SU-DHL-6 (cell line): ENCODE data around the gene ACP4.

ENCODE experiments used
- H2AFZ ChIP-seq: fragments of 200-600 bp; sonication (generic); 2 replicates; pipeline ENCODE4 v1.6.1; 2014; ENCODE audit warnings: low read depth, mild to moderate bottlenecking, moderate library complexity, mixed read lengths, antibody characterized with exemption, low read length; ENCODE audit not compliant: severe bottlenecking
- H3F3A ChIP-seq: fragments of 200-600 bp; shearing (Covaris generic); 2 replicates; pipeline ENCODE4 v1.6.0; 2016; ENCODE audit warnings: antibody characterized with exemption, mild to moderate bottlenecking; ENCODE audit not compliant: insufficient read depth
- H3K27ac ChIP-seq: fragments of 200-600 bp; sonication (generic); 2 replicates; pipeline ENCODE4 v1.5.1; 2016; ENCODE audit warnings: low read depth, mild to moderate bottlenecking, low read length, moderate library complexity, mixed read lengths
- H3K27me3 ChIP-seq: fragments of 200-600 bp; sonication (generic), shearing (Covaris generic); 2 replicates; pipeline ENCODE4 v1.6.0; 2014; ENCODE audit warnings: mild to moderate bottlenecking, low read length
- H3K36me3 ChIP-seq: fragments of 200-600 bp; sonication (generic); 2 replicates; pipeline ENCODE4 v1.6.1; 2014; ENCODE audit warnings: mild to moderate bottlenecking, low read length, mixed read lengths
- H3K4me2 ChIP-seq: fragments of 300-600, 200-600 bp; shearing (Covaris generic), sonication (generic); 2 replicates; pipeline ENCODE4 v1.6.0; 2014; ENCODE audit warnings: low read length, low read depth, mild to moderate bottlenecking; ENCODE audit not compliant: poor library complexity, severe bottlenecking
- H3K4me3 ChIP-seq: fragments of 200-600 bp; sonication (generic); 2 replicates; pipeline ENCODE4 v1.5.1; 2014; ENCODE audit warnings: antibody characterized with exemption, low read length, mild to moderate bottlenecking, mixed read lengths; ENCODE audit not compliant: insufficient read depth, poor library complexity, severe bottlenecking
- H3K79me2 ChIP-seq: fragments of 200-600 bp; sonication (generic); 2 replicates; pipeline ENCODE4 v1.6.1; 2014; ENCODE audit warnings: mild to moderate bottlenecking, low read length, moderate library complexity; ENCODE audit not compliant: insufficient read depth
- H3K9ac ChIP-seq: fragments of 200-600 bp; sonication (generic); 2 replicates; pipeline ENCODE4 v1.7.0; 2014; ENCODE audit warnings: mild to moderate bottlenecking, low read length
- H3K9me2 ChIP-seq: fragments of 200-600 bp; sonication (generic); replicated peaks from 2 replicates; pipeline ENCODE4 v1.6.1; 2014; ENCODE audit warnings: low read length; ENCODE audit not compliant: insufficient read depth
- H3K9me3 ChIP-seq: fragments of 200-600 bp; sonication (generic); 2 replicates; pipeline ENCODE4 v1.6.1; 2014; ENCODE audit warnings: low read length, mixed read lengths; ENCODE audit not compliant: insufficient read depth
- H4K20me1 ChIP-seq: fragments of 200-600 bp; sonication (generic); 2 replicates; pipeline ENCODE4 v1.6.1; 2014; ENCODE audit warnings: low read depth, mild to moderate bottlenecking, antibody characterized with exemption, low read length, moderate library complexity, mixed read lengths
- CTCF ChIP-seq: fragments of 200-600 bp; sonication (generic); IDR thresholded peaks from one replicate; pipeline ENCODE4 v1.5.1; 2017; ENCODE audit warnings: antibody characterized with exemption, mild to moderate bottlenecking, low read length, moderate library complexity; ENCODE audit not compliant: insufficient read depth, poor library complexity, severe bottlenecking
- EZH2phosphoT487 ChIP-seq: fragments of 200-600 bp; sonication (generic), shearing (Covaris generic); conservative IDR thresholded peaks from 2 replicates; pipeline ENCODE4 v1.6.1; 2018; ENCODE audit warnings: mild to moderate bottlenecking, antibody characterized with exemption, low read length, moderate library complexity, mixed read lengths

ACP4 gene

GRCh38 chr19:50817941-50818858 lies 28.0 kb downstream of the ACP4 start:
- Histone ChIP-seq H3K9me2 (no peaks in the 10 kb centered on the region), H3K36me3 (no peaks in the 10 kb centered on the region), H3K4me3 (no peak overlapping the region), H2AFZ (no peak overlapping the region), H3K27me3 (no peaks in the 10 kb centered on the region), H3K4me2 (no peak overlapping the region), H4K20me1 (no peaks in the 10 kb centered on the region), H3K9me3 (no peaks in the 10 kb centered on the region), H3K79me2 (no peaks in the 10 kb centered on the region), H3F3A (no peaks in the 10 kb centered on the region), H3K9ac (no peak overlapping the region), H3K27ac (no peak overlapping the region)
- TF ChIP-seq CTCF (no peak), EZH2phosphoT487 (no peak)

- Histone ChIP-seq H3K4me3 (no peak overlapping the region), H3K36me3 (no peaks in the 10 kb centered on the region), H3K9ac (no peak overlapping the region), H3K79me2 (no peaks in the 10 kb centered on the region), H3K4me2 (no peak overlapping the region), H4K20me1 (no peaks in the 10 kb centered on the region), H3K9me3 (no peaks in the 10 kb centered on the region), H3K27me3 (no peaks in the 10 kb centered on the region), H3K9me2 (no peaks in the 10 kb centered on the region), H3K27ac (no peak overlapping the region), H3F3A (no peaks in the 10 kb centered on the region), H2AFZ (no peak overlapping the region)
- TF ChIP-seq EZH2phosphoT487: no peak
- TF ChIP-seq CTCF: no peak
Observed at GRCh38 chr19:50818859-50819472, 28.8 kb downstream of the ACP4 start.

- no peaks in the 10 kb centered on the region for H3K36me3 ChIP-seq
- TF ChIP-seq EZH2phosphoT487 (no peak), CTCF (no peak)
- H3K27ac ChIP-seq: no peak overlapping the region
- H3K9me2 ChIP-seq: no peaks in the 10 kb centered on the region
- H3K9me3 ChIP-seq: no peaks in the 10 kb centered on the region
- no peak overlapping the region for H2AFZ ChIP-seq
- H3F3A ChIP-seq: no peaks in the 10 kb centered on the region
- H3K9ac ChIP-seq: no peak overlapping the region
- no peaks in the 10 kb centered on the region for H3K79me2 ChIP-seq
- no peaks in the 10 kb centered on the region for H4K20me1 ChIP-seq
- H3K4me3 ChIP-seq: no peak overlapping the region
- H3K27me3 ChIP-seq: no peaks in the 10 kb centered on the region
- H3K4me2 ChIP-seq: no peak overlapping the region
Observed at GRCh38 chr19:50819636-50820035, 29.4 kb downstream of the ACP4 start.
